ENCODE measurements around the gene DCST2. TPM values are rescaled to one million over a fixed set of nuclear protein-coding genes. Genes with fewer than 3 reads are reported as not detected.
A peak's percentile ranks its signal among the peaks of the same experiment; 100 is the strongest.

DCST2 gene
- total and polyA plus RNA-seq, 10 of the 15 experiments (the other 5 are each of a cell fraction or from before 2014, with no cell fraction given) = 0.33 to 0.41 (median 0.36) TPM; not detected in 7

DNA sequence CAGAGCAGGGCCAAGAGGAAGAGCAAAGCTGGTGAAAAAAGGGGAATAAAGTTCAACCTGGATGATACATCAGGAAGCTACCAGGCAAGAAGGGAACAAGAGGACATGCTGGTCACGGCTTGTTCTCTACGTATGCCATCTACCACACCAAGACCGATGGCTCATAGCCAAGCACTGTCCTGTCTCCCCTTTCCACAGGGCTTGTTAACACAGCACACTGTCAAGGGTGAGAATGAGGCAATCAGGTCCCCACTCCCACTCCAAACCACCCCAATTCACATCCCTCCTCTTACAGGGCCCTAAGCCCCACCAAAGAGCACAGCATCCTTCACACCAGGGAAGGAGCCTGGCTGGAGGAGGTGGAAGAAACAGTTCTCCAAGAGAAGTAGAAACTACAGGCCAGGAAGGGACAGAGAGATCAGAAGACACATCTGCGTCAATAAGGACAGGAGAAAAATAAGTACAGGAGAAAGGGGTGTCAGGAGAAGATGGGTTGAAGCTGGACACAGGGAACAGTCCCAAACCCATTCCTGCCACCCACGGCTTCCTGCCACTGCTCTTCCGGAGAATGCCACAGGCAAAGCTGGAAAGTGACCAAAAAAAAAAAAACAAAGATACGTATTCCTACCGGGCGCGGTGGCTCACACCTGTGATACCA lies 62.1 kb downstream of the DCST2 start:
- intact Hi-C loops (cut with micrococcal nuclease; ENCODE audit: unreplicated experiment) = loop anchor here (5.0 kb wide), 1 partner anchor 91 kb away; the partner anchor contains the start of gene EFNA4
- SMC1A ChIA-PET (ENCODE audit: uncharacterized antibody, unreplicated experiment) = interaction anchor here (1.3 to 3.2 kb wide), 7 partner anchors 10 to 412 kb away, joined by 3 to 21 read pairs (median 6); partner anchors contain the start of genes FLAD1, KCNN3, PBXIP1 and PYGO2
- BruUV-seq (replicated peaks) = no TSS peak

More for the DNA sequence above, 62.1 kb downstream of the DCST2 start:
- Histone ChIP-seq H3K4me1 (ENCODE audit: control insufficient read depth, insufficient read depth, low read length) (peaks cover 23% of the 10 kb centered on the region), H3K36me3 (ENCODE audit: control insufficient read depth in 2 of 2, insufficient read depth in 2 of 2, low read length in 1 of 2) (peaks cover 4 to 8% of the 10 kb centered on the region in 2 experiments; a peak in 3 of 4 replicates), H3K9me3 (replicated peaks; ENCODE audit: control insufficient read depth, insufficient read depth, low read length) (no peaks in the 10 kb centered on the region), H3K9ac (ENCODE audit: control insufficient read depth, insufficient read depth, low read length) (peak overlapping the region; percentile 52), H3K27ac (ENCODE audit: control insufficient read depth, insufficient read depth) (peak overlapping the region; percentile 65), H3K4me3 (peak overlapping the region; percentile 63; the same call in 1 of the 2 replicates), H2AFZ (ENCODE audit: control insufficient read depth, low read depth, low read length) (no peak overlapping the region), H3K27me3 (replicated peaks in 1 of 2; ENCODE audit: control insufficient read depth in 2 of 2, insufficient read depth in 2 of 2, low read length in 1 of 2) (no peaks in the 10 kb centered on the region), H3K4me2 (ENCODE audit: control insufficient read depth, insufficient read depth) (peak overlapping the region; percentile 74), H3K79me2 (ENCODE audit: control insufficient read depth, insufficient read depth, low read length) (peaks cover 58% of the 10 kb centered on the region), H4K20me1 (ENCODE audit: control insufficient read depth, insufficient read depth) (no peaks in the 10 kb centered on the region)
- ChIA-PET POLR2A (interaction anchor here (0.7 to 9.8 kb wide), 16 partner anchors 8 to 343 kb away, joined by 3 to 140 read pairs (median 4); partner anchors contain the start of genes CLK2, FLAD1, PBXIP1 and PMVK), RAD21 (ENCODE audit: unreplicated experiment) (interaction anchor here (0.9 to 2.8 kb wide), 9 partner anchors 10 to 114 kb away, joined by 3 to 20 read pairs (median 4); partner anchors contain the start of genes FLAD1, PBXIP1, PMVK and PYGO2), CTCF (interaction anchor here (0.6 to 20.6 kb wide), 11 partner anchors 10 to 103 kb away, joined by 3 to 226 read pairs (median 4); partner anchors contain the start of genes ADAM15, LENEP, PBXIP1 and PMVK)
- no peak for DNase-seq (ENCODE audit: low read depth, low spot score)
- WGBS (ENCODE audit: insufficient coverage, insufficient replicate concordance, low lambda C conversion rate, missing lambda C conversion rate) = over 99% methylated on average over 10 of the region's 10 CpGs
- ATAC-seq = no peak
- TF ChIP-seq, protein P1, sequence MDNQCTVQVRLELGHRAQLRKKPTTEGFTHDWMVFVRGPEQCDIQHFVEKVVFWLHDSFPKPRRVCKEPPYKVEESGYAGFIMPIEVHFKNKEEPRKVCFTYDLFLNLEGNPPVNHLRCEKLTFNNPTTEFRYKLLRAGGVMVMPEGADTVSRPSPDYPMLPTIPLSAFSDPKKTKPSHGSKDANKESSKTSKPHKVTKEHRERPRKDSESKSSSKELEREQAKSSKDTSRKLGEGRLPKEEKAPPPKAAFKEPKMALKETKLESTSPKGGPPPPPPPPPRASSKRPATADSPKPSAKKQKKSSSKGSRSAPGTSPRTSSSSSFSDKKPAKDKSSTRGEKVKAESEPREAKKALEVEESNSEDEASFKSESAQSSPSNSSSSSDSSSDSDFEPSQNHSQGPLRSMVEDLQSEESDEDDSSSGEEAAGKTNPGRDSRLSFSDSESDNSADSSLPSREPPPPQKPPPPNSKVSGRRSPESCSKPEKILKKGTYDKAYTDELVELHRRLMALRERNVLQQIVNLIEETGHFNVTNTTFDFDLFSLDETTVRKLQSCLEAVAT (IDR thresholded peaks at IDR 0.05) = 0 out of 2 replicates have a peak, but pooled peaks have one; percentile 26
- no peak for TF ChIP-seq ZZZ3 (IDR thresholded peaks at IDR 0.05; ENCODE audit: control insufficient read depth, insufficient read length, low read depth)
- no peak for FAIRE-seq
- in situ Hi-C loops (cut with MboI) = no loop called here
